Measurements from ENCODE around the gene OR8B2. TPM values are rescaled to one million over a fixed set of nuclear protein-coding genes. Genes with fewer than 3 reads are reported as not detected.
"Not testable (repeated sequence)": the region's sequence is repeated elsewhere in the genome, so short reads cannot be mapped to it uniquely, and the experiment has no call there.

Gene OR8B2
- polyA plus RNA-seq, 3 donors: not detected

DNA sequence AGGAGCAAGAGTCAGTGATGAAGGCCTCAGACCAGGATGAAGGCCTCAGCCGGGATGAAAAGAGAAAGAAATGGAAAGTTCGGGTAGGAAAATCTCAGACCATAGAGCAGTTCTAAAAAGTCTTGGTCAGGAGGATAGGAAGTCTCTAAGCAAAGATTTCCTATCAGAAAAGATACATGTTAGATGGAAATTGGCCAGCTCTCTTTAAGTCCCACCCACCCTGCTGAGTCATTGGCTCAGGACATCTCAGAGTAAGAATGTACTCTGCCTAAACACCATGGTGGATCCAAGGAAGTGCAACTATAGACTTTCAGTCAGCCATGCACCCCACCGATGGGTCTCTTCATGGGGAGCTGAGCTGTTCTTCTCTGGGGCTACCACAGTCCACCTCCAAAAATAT is 10.1 kb upstream of the OR8B2 start:
- Histone ChIP-seq H3K9ac (ENCODE audit: insufficient read depth, low read length, poor library complexity, severe bottlenecking) (no peak overlapping the region), H3K4me1 (ENCODE audit: control insufficient read depth in 1 of 2, insufficient read depth in 2 of 2, low read length in 2 of 2) (no peaks in the 10 kb centered on the region), H3K9me3 (replicated peaks in 1 of 2; ENCODE audit: control insufficient read depth in 1 of 2, insufficient read depth in 1 of 2, low read length in 2 of 2) (no peaks in the 10 kb centered on the region), H3K27me3 (ENCODE audit: control insufficient read depth in 2 of 2, insufficient read depth in 2 of 2, low read length in 2 of 2) (no peaks in the 10 kb centered on the region), H3K4me2 (replicated peaks; ENCODE audit: extremely low read depth, low read length, poor library complexity, severe bottlenecking) (no peak overlapping the region), H3K36me3 (replicated peaks in 1 of 2; ENCODE audit: control insufficient read depth in 1 of 2, insufficient read depth in 2 of 2, low read length in 2 of 2) (no peaks in the 10 kb centered on the region), H2AFZ (ENCODE audit: insufficient read depth, low read depth, low read length, poor library complexity, severe bottlenecking) (no peak overlapping the region), H3K79me2 (ENCODE audit: insufficient read depth, low read length) (no peaks in the 10 kb centered on the region), H3K27ac (ENCODE audit: low read depth in 1 of 2, low read length in 2 of 2) (no peak overlapping the region), H3K4me3 (replicated peaks in 1 of 3; ENCODE audit: low read depth in 2 of 3, low read length in 3 of 3) (no peak overlapping the region), H4K20me1 (ENCODE audit: insufficient read depth, low read length) (no peaks in the 10 kb centered on the region)
- Mint-ChIP-seq H3K9me3 (peaks cover 0 to 4% (median 2%) of the 10 kb centered on the region in 7 donors), H3K4me3 (no peak overlapping the region), H3K27ac (no peak overlapping the region), H3K27me3 (ENCODE audit: low read depth in 3 of 3) (no peaks in the 10 kb centered on the region), H3K36me3 (no peaks in the 10 kb centered on the region), H3K4me1 (no peaks in the 10 kb centered on the region)
- no peak for DNase-seq
- intact Hi-C loops (cut with micrococcal nuclease): no loop called here
- TF ChIP-seq, protein P1, sequence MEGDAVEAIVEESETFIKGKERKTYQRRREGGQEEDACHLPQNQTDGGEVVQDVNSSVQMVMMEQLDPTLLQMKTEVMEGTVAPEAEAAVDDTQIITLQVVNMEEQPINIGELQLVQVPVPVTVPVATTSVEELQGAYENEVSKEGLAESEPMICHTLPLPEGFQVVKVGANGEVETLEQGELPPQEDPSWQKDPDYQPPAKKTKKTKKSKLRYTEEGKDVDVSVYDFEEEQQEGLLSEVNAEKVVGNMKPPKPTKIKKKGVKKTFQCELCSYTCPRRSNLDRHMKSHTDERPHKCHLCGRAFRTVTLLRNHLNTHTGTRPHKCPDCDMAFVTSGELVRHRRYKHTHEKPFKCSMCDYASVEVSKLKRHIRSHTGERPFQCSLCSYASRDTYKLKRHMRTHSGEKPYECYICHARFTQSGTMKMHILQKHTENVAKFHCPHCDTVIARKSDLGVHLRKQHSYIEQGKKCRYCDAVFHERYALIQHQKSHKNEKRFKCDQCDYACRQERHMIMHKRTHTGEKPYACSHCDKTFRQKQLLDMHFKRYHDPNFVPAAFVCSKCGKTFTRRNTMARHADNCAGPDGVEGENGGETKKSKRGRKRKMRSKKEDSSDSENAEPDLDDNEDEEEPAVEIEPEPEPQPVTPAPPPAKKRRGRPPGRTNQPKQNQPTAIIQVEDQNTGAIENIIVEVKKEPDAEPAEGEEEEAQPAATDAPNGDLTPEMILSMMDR (IDR thresholded peaks at IDR 0.05): no peak
- WGBS (ENCODE audit: insufficient coverage): 100% methylated on average over 1 of the region's 3 CpGs

GRCh38 chr11:124382857-124383256 is 1.4 kb downstream of the OR8B2 start:
- H3K4me3 Mint-ChIP-seq; H3K9me3 Mint-ChIP-seq; H2AFZ ChIP-seq (ENCODE audit: insufficient read depth, low read depth, low read length, poor library complexity, severe bottlenecking); H3K9me3 ChIP-seq (replicated peaks in 1 of 2; ENCODE audit: control insufficient read depth in 1 of 2, insufficient read depth in 1 of 2, low read length in 2 of 2); H3K27me3 ChIP-seq (ENCODE audit: control insufficient read depth in 2 of 2, insufficient read depth in 2 of 2, low read length in 2 of 2); DNase-seq; H3K4me1 ChIP-seq (ENCODE audit: control insufficient read depth in 1 of 2, insufficient read depth in 2 of 2, low read length in 2 of 2); H3K36me3 Mint-ChIP-seq; H3K4me1 Mint-ChIP-seq; H3K36me3 ChIP-seq (replicated peaks in 1 of 2; ENCODE audit: control insufficient read depth in 1 of 2, insufficient read depth in 2 of 2, low read length in 2 of 2); H4K20me1 ChIP-seq (ENCODE audit: insufficient read depth, low read length); H3K4me2 ChIP-seq (replicated peaks; ENCODE audit: extremely low read depth, low read length, poor library complexity, severe bottlenecking); H3K9ac ChIP-seq (ENCODE audit: insufficient read depth, low read length, poor library complexity, severe bottlenecking); H3K27ac ChIP-seq (ENCODE audit: low read depth in 1 of 2, low read length in 2 of 2); H3K4me3 ChIP-seq (replicated peaks in 1 of 3; ENCODE audit: low read depth in 2 of 3, low read length in 3 of 3); H3K27ac Mint-ChIP-seq; intact Hi-C loops (cut with micrococcal nuclease); H3K27me3 Mint-ChIP-seq (ENCODE audit: low read depth in 3 of 3); H3K79me2 ChIP-seq (ENCODE audit: insufficient read depth, low read length): not testable (repeated sequence)
- no CpG with 5 or more reads among the region's 6 CpGs for WGBS (ENCODE audit: insufficient coverage)

Measured in CD14-positive monocyte (primary cell).